GM18511 (cell line): ENCODE results near the gene CHN2.

Experiments used
- ATAC-seq: cut with Tn5 transposase; IDR thresholded peaks from one replicate; pipeline ENCODE4 v1.9.1; 2021; ENCODE audit warnings: mild to moderate bottlenecking, moderate library complexity; ENCODE audit not compliant: unreplicated experiment

The CHN2 gene

GRCh38 chr7:29194594-29195427 is at the start of gene CHN2:
CHN2 (plus strand) TSS chr7:29194775.
- no peak for ATAC-seq

GRCh38 chr7:29145553-29146056 is 49.0 kb upstream of the CHN2 start:
- no peak for ATAC-seq

GRCh38 chr7:29146057-29146706 is 48.4 kb upstream of the CHN2 start, which contains the start of gene CPVL:
CPVL (minus strand) TSS chr7:29146537; CDS start chr7:29121061, 25,476 bp downstream.
- no peak for ATAC-seq

GRCh38 chr7:29146888-29147609 is 47.5 kb upstream of the CHN2 start:
- ATAC-seq = no peak

- ATAC-seq = no peak
These were observed 46.8 kb upstream of the CHN2 start for GRCh38 chr7:29147821-29148220.

- ATAC-seq = no peak
These were observed 45.5 kb upstream of the CHN2 start for GRCh38 chr7:29149036-29149435.

GRCh38 chr7:29150856-29151255 is 43.7 kb upstream of the CHN2 start:
- ATAC-seq = no peak

GRCh38 chr7:29154076-29154475 is 40.5 kb upstream of the CHN2 start:
- no peak for ATAC-seq

GRCh38 chr7:29156907-29157452 is 37.6 kb upstream of the CHN2 start:
- no peak for ATAC-seq

GRCh38 chr7:29158795-29159423 is 35.7 kb upstream of the CHN2 start:
- no peak for ATAC-seq

GRCh38 chr7:29160080-29160479 is 34.5 kb upstream of the CHN2 start:
- no peak for ATAC-seq

GRCh38 chr7:29161231-29161630 is 33.3 kb upstream of the CHN2 start:
- no peak for ATAC-seq

- no peak for ATAC-seq
These were observed 32.0 kb upstream of the CHN2 start for GRCh38 chr7:29162577-29162976.

GRCh38 chr7:29163854-29164253 is 30.7 kb upstream of the CHN2 start:
- no peak for ATAC-seq

- no peak for ATAC-seq
These were observed 26.9 kb upstream of the CHN2 start for GRCh38 chr7:29167721-29168120.

GRCh38 chr7:29170781-29171180 is 23.8 kb upstream of the CHN2 start:
- no peak for ATAC-seq

GRCh38 chr7:29173458-29173857 is 21.1 kb upstream of the CHN2 start:
- no peak for ATAC-seq

- ATAC-seq = no peak
These were observed 16.5 kb upstream of the CHN2 start for GRCh38 chr7:29177963-29178600.

GRCh38 chr7:29179115-29179514 is 15.5 kb upstream of the CHN2 start:
- no peak for ATAC-seq

GRCh38 chr7:29184599-29184998 is 10.0 kb upstream of the CHN2 start:
- ATAC-seq = no peak
